NCI-H187 treated with DMSO at 0.1 percent for 48 hours (cell line): ENCODE measurements around the gene WBP1L.

Source experiments
- DNase-seq: peaks from one replicate; lab custom pipeline; 2025; lab: John Stamatoyannopoulos, UW

The WBP1L gene

GRCh38 chr10:102759497-102760210 lies 15.9 kb downstream of the WBP1L start:
- DNase-seq = no peak

DNA sequence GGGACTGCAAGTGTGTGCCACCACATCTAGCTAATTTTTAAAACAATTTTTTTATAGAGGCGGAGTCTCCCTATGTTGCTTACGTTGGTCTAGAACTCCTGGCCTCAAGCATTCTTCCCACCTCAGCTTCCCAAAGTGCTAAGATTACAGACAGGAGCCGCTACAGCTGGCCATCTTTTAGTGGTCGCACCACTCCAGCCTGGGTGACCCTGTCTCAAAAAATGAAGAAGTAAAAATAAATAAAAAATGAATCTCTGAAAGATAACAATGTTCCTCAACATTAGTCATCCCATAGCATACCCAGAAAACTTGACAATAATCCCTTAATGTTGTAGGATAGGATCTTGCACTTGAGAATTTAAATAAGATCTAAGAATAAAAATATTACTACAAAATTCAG lies 18.2 kb downstream of the WBP1L start:
- DNase-seq = no peak

DNA sequence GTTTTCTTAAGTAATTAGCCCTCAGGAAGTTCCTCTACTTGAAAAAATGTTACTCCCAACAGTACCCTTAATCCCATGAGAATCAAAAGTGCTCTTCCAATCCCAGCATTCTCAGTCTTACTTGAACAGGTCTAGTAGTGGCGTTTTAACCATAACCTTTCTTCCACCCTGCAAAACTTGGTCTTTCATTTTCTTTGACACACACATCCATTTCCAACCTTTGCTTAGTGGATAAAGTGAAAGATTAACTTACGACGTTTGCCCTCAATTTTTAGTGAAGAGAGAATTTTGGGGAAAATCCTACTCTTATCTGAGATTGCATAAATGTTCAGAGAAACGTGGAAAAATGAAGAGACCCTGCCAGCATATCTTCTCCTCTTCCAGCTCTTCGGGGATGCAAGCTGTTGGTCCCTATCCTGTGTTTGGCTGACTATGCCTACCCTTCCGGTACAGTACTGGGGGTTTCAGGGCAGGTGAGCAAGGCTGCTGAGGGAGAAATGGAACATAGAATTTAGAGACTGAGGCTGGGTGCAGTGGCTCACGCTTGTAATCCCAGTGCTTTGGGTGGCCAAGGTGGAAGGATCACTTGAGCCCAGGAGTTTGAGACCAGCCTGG lies 18.8 kb downstream of the WBP1L start:
- no peak for DNase-seq

GRCh38 chr10:102763037-102763607 lies 19.4 kb downstream of the WBP1L start:
- no peak for DNase-seq

DNA sequence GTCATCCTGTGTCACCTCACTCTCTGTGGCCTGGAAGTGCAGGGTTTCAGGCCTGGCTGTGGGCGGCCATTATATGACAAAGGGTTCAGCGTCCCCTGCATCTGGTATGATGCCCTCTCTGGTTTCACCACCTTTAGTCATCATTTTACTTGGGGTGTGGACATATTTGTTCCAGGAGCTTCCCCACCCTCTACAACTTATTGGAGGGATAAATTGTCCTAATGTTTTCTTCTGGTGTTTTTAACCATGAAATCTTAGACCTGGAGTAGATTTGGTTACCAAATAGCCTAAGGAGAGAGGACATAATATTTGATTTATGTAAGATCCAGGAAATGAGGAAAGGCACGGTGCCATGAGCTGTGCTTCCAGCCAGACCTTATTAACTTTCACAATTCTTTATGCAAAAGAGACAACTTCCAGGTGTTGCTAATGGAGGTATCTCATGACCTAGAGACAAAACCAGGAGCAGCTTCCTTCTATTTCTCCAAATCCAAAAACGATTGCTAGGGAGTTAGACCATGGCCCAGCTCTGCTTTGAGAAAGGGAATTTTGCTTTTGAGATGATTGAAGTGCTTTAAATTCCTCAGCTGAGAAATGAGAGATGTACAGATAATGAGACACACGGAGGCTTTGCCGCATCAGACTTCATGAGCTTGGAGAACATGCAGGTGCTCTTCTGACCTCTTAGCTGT lies 20.9 kb downstream of the WBP1L start:
- no peak for DNase-seq

DNA sequence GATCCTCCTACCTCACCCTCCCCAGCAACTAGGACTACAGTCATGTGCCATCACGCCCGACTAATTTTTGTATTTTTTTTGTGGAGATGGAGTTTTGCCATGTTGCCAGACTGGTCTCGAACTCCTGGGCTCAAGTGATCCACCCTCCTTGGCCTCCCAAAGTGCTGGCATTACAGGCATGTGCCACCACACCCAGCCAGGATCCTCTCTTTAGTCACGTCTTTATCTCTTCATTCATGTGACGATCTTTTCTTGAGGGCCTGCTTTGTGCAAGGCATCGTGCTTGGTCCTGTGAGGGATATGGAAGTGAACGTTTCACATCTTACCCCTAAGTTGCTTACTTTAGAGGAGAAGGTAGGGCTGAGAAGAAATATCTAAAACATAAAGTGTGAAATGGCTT lies 21.6 kb downstream of the WBP1L start:
- no peak for DNase-seq

- no peak for DNase-seq
Measured at GRCh38 chr10:102767428-102768160, 23.8 kb downstream of the WBP1L start.

DNA sequence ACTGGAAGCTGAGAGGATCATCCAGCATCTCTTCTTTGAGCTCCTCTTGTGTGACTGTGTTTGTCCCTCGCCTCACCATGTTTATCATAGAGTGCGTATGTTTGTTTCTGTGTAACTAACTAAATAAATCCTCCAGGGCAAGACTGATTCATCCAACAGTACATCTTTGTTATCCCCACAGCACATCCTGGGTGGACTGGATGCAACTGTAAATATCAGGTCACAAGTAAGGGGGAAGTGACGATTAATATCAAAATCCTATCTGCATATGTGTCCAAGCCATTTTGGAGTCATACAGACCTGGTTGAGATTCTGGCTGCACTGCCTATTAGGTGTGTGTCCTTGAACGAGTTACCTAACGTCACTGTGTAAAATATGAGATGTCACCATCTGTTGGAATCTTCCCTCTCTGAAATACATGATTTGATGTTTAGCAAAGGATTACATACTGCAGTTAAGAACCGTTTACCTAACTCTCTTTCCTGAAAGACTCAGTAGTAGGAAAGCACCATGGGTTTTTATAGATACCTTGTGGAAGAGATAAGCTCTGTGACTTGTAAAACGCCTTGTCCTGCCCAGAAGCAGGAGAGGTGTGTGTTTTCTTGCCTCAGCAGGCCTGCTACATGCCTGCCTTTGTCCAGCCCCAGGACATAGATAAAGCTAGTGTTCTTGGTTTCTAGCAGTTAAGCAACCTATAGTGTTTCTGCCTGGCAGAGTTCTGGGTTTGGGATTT lies 25.8 kb downstream of the WBP1L start:
- no peak for DNase-seq

- no peak for DNase-seq
Measured at GRCh38 chr10:102770108-102770482, 26.3 kb downstream of the WBP1L start.

DNA sequence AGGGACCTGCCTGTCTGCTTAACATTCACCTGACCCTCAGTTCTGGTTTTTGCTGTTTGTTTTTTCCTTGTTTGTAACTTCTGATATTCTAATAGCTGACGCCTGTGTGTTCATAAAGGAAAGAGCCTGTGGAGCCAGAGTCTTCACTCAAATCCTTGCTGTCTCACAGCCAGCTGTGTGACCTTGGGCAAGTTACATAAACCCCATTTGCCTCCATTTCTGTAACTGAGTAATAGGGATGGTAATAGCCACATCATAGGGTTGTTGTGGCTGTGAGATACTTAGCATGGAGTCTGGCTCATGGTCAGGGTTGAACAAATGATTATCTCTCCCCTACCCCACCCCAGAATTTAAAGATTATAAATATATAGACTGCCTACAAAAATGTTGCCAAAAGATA lies 27.0 kb downstream of the WBP1L start:
- DNase-seq = no peak

DNA sequence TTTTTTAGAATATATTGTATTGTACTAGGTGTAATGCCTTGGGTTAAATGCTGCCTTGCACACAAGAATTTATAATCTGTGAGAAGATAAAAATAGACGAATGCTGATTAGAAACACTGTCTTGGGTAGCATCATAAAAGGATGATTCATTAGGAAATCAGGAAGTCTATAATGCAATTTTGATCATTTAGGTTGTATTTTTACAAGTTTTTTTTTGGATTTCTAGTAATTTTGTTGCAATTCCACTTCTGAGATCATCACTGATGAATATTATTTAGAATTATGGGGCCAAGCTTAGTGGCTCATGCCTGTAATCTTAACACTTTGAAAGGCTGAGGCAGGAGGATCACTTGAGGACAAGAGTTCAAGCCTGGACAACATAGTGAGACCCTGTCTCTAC lies 29.6 kb downstream of the WBP1L start:
- no peak for DNase-seq

- DNase-seq = no peak
Measured at GRCh38 chr10:102773986-102774385, 30.2 kb downstream of the WBP1L start.

DNA sequence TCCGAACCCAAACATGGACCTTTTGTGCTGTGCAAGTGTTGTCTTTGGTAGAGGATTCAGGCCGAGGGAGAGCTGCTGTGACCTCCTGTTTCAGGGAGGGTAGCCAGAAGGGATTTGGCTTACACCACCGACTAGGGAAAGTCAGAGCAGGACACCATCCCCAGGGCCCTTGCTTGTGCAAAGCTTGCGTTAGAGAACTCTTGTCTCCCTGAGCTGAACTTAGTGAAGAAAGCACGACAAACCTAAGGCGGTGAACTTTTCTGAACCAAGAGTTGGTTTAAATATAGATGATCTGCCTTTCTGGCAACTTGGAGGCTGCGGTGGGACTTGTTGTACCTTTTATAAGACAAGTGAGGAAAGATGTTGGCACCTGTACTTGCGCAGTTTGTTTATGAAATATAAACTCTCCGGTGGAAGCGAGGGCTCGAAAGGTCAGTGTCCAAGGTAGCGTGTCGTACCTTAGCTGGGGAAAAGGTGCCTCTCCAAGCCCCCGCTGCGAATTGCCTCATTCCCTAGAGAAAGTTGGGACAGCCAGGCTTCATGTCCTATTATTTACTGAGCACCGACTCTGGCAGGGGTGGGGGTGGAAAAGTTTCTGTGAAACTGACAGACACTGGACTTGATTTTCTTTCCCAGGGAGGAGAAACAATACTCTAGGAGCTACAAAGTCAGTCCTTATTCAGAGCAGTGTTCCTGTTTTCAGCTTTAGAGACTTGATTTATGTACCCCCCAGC lies 31.6 kb downstream of the WBP1L start:
- DNase-seq = no peak

DNA sequence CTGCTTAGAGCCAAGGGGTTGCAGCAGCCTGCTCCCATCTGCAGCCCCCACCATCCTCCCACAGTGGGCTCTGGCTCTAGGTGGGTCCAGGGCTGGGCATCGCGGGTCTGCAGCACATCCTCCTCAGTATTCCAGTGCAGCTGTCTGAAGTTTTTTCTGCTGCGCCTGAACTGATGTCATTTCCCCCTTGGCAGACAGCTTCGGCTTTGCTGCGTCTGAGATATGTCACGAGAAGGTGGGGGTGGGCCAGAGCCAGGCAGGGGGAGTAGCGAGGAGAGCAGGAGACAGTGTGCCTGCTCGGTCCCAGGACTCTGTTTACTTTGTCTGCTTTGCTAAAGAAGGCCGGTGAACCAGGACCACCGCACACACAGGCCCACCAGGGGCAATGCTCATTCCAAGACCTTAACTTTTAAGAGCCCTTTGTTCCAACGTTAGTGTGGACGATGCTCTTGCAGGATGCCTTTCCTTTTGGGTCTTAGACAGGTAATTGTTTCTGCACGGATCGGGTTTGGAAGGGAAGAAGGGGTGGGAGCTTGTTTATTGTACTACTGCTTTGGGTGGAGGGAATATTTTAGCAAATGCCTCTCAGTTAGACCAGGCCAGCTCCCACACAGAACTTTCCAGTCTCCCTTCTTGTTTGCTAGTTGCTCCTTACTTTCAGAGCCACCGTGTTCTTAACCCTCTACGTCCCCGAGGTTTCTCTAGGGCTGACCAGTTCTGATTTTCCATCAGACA lies 32.4 kb downstream of the WBP1L start:
- DNase-seq = no peak

DNA sequence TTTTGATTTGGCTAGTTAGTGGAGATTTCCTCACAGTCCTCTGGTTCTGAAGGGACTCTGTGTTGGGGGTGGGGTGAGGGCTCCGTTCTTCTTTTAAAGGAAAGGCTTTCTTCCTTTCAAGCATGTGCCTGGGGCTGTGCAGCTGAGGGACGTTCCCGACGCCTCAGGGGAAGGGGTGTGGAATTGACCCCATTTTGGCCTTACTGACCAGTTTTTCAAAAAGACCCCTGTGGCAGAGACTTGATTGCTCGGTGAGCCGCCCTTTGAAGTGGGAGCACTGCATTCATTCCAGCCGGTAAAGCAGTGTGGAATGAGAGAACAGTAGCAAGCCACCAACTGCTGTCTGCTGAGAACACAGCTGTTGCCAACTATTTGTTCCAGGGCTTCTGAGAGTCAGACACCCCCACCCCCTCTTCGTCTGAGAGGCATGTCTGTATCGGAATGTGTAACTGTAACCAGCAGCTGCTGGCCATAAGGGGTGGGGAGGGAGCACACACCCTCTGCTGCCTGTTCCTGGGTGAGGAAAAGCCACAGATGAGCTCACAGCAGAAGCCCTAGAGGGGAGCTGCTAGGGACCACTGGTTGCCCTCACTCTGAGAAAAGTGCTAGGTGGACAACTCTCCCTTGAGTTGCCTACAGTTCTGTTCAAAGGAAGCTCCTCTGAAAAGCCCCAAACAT lies 33.2 kb downstream of the WBP1L start:
- no peak for DNase-seq

DNA sequence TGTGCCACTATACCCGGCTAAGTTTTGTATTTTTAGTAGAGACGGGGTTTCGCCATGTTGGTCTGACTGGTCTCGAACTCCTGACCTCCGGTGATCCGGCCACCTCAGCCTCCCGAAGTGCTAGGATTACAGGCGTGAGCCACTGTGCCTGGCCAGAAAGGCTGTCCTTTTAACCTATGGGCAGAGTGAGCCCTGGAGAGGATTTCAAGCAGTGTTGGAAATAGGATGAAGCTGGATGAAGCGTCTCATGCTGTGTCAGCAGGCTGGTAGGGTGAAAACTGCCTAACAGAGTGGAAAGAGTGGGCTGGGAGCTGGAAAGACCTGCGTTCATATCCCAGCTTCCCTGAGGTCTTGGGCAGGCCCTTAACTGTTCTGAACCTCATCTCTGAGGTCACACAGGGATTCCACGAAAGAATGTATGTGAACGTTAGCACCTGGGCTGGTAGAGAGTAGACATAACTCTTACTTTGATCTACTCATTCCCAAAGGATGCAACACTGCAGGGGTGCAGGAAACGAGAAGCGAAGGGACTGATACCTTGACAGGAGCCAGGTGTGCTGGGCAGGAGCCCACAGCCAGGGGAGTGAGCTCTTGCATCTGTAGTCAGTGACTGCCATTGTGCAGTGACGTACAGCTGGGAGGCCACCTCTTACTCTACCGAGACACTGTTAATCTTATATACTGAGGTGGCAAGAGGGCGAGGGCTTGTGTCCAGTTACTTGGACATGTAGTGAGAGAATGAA lies 34.1 kb downstream of the WBP1L start:
- no peak for DNase-seq

DNA sequence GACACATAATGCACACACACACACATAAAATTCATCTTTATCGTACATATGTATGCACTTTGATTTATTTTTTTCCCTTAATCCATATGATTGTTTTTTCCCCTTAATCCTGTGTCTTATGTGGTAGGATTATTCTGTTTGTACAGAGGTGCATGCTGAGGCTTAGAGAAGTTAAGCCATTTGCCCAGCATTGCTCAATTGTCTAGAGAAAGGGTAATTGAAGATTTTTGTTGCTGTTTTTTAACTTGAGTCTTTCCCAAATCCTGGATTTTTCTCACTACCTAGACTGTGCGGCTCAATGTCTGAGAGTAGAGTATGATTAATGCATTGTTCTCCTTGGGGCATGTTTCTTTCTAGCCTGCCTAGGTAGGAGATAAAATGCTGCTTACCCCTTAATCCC lies 35.0 kb downstream of the WBP1L start:
- no peak for DNase-seq

- no peak for DNase-seq
Measured at GRCh38 chr10:102779680-102780526, 36.2 kb downstream of the WBP1L start.
